HL-60 (cell line): Measurements from ENCODE around the gene MEN1.

Experiments
- DNase-seq, 2 experiments: peaks; one replicate each; pipeline ENCODE4 v3.0.0-alpha.2; 2010 to 2020; ENCODE audit warnings: low read depth in 1 of 2, low spot score in 1 of 2
- H3K27ac ChIP-seq: fragments of 250-450 bp; sonication (Bioruptor Pico); replicated peaks from 2 replicates; pipeline ENCODE4 v1.5.1; 2020; ENCODE audit warnings: mild to moderate bottlenecking, moderate library complexity
- H3K27me3 ChIP-seq: fragments of 250-450 bp; sonication (Bioruptor Pico); 2 replicates; pipeline ENCODE4 v1.5.1; 2021; ENCODE audit warnings: mild to moderate bottlenecking, moderate library complexity; ENCODE audit not compliant: insufficient read depth, poor library complexity, severe bottlenecking
- H3K4me3 ChIP-seq: replicated peaks from 2 replicates; pipeline ENCODE4 v1.5.1; 2011; ENCODE audit warnings: mild to moderate bottlenecking, control low read depth, low read length; ENCODE audit not compliant: insufficient read depth
- CTCF ChIP-seq: IDR thresholded peaks from one replicate; pipeline ENCODE4 v1.5.1; 2011; ENCODE audit warnings: low read length, control low read depth, inconsistent platforms; ENCODE audit not compliant: insufficient read depth
- GABPA ChIP-seq: IDR thresholded peaks from 2 replicates; pipeline ENCODE4 v1.6.1; 2012; ENCODE audit warnings: low read depth
- POLR2AphosphoS5 ChIP-seq: IDR thresholded peaks from 2 replicates; pipeline ENCODE4 v1.6.1; 2012; ENCODE audit warnings: low read depth
- SPI1 ChIP-seq: IDR thresholded peaks from 2 replicates; pipeline ENCODE4 v1.6.1; 2012; ENCODE audit warnings: low read depth, mild to moderate bottlenecking, borderline replicate concordance
- TF ChIP-seq, protein P1 (sequence below): IDR thresholded peaks from 2 replicates; pipeline ENCODE4 v1.6.1; 2012; ENCODE audit warnings: low read depth; ENCODE audit not compliant: insufficient replicate concordance

Gene MEN1

DNA sequence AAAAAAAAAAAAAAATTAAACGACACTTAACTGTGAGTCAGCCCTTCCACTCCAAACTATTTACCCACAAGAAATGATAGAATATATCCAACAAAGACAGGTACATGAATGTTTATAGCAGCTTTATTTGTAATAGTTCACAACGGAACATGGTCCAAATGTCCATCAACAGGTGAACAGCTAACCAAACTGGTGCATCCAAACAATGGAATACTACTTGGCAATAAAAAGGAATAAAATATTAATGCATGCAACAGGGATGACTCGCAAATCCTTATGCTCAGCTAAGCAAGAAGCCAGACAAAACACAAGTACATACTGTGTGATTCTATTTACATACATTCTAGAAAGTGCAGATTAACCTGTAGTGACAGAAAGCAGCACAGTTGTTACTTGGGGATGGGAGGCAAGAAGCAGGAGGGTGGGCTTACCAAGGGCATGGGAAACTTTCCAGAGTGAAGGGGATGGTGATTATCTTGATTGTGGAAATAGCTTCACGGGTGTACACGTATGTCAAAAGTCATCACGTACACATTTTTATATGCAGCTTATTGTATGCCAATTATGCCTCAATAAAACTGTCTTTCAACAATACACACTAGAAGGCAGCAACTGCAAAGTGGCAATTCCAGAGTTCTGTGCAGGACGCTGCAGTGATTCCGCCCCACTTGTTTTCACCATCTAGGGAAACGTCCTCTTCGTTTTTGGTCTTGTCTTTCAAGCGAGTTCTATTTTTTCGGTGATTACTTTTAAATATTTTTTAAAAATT is 25.4 kb downstream of the MEN1 start:
- TF ChIP-seq, protein P1, sequence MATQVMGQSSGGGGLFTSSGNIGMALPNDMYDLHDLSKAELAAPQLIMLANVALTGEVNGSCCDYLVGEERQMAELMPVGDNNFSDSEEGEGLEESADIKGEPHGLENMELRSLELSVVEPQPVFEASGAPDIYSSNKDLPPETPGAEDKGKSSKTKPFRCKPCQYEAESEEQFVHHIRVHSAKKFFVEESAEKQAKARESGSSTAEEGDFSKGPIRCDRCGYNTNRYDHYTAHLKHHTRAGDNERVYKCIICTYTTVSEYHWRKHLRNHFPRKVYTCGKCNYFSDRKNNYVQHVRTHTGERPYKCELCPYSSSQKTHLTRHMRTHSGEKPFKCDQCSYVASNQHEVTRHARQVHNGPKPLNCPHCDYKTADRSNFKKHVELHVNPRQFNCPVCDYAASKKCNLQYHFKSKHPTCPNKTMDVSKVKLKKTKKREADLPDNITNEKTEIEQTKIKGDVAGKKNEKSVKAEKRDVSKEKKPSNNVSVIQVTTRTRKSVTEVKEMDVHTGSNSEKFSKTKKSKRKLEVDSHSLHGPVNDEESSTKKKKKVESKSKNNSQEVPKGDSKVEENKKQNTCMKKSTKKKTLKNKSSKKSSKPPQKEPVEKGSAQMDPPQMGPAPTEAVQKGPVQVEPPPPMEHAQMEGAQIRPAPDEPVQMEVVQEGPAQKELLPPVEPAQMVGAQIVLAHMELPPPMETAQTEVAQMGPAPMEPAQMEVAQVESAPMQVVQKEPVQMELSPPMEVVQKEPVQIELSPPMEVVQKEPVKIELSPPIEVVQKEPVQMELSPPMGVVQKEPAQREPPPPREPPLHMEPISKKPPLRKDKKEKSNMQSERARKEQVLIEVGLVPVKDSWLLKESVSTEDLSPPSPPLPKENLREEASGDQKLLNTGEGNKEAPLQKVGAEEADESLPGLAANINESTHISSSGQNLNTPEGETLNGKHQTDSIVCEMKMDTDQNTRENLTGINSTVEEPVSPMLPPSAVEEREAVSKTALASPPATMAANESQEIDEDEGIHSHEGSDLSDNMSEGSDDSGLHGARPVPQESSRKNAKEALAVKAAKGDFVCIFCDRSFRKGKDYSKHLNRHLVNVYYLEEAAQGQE, result no peak
- TF ChIP-seq CTCF, result no peak
- no peak for TF ChIP-seq GABPA
- TF ChIP-seq POLR2AphosphoS5, result no peak
- TF ChIP-seq SPI1, result no peak
- Histone ChIP-seq H3K27me3 (no peaks in the 10 kb centered on the region), H3K27ac (no peak overlapping the region), H3K4me3 (no peak overlapping the region)
- DNase-seq, result no peak

GRCh38 chr11:64778473-64779298 is 31.7 kb downstream of the MEN1 start, which contains the start of gene SF1:
Gene SF1 (minus strand): TSS chr11:64778542. CDS start chr11:64778392, 150 bp downstream.
- Histone ChIP-seq H3K27me3 (no peaks in the 10 kb centered on the region), H3K4me3 (peak within 1 kb of the TSS; percentile 80)
- peak; percentile 99 to 100 for DNase-seq

More at GRCh38 chr11:64778473-64779298, 31.7 kb downstream of the MEN1 start, which contains the start of gene SF1:
- TF ChIP-seq GABPA, result peak; percentile 47
- peak; percentile 76 for TF ChIP-seq POLR2AphosphoS5
- peak; percentile 91 for TF ChIP-seq SPI1
- TF ChIP-seq, protein P1, result no peak
- TF ChIP-seq CTCF, result no peak
- peak within 1 kb of the TSS; percentile 94 for H3K27ac ChIP-seq
